ENCODE data around the gene FBXW7. TPM values are rescaled to one million over a fixed set of nuclear protein-coding genes. Genes with fewer than 3 reads are reported as not detected.
A peak's percentile ranks its signal among the peaks of the same experiment; 100 is the strongest.

The FBXW7 gene
- polyA plus RNA-seq, 2 of the 4 experiments (the other 2 are of a cell fraction), result 7.2 to 12.5 TPM

DNA sequence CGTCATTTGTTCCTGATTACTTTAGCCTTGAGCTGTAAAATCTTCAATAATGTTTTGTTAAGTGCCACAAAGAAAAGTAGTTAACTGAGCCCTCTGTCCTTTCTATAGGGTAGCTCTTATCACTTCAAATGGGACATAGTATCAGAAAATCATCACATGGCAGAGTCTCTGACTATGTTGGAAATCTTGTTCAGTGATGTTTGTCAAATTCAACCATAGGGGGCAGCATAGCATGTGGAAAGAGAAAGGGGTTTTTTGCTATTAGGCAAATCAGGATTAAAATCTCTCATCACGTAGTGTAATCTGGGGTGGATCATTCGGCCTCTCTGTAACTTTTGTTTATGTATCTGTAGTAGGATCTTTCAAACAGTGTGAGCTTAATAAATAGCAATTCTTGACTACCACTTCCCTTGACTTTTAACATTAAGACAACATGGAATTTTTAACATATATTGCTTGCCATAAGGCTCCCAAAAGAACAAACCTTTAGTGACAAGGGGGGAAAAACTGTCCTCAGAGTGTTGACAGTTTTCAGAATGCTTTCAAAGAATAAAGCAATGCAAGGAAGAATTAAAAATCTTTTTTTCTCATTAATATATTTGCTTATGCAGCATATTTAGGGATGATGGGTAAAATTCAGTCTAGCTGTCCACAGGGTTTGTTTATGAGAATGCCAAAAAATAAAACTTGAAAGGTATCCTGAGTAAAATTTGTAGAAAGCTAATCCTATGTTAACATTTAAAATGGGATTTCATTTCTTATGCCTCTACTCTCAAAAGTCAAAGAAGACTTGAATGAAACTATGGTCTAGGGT lies 127.2 kb downstream of the FBXW7 start:
- ChIA-PET POLR2A (no interaction called here), CTCF (interaction anchor here (0.6 to 1.9 kb wide), 9 partner anchors 8 to 237 kb away, joined by 3 to 9 read pairs (median 4); no protein-coding TSS in a partner anchor)
- Histone ChIP-seq H3K27ac (no peak overlapping the region), H3K9me3 (no peaks in the 10 kb centered on the region), H3K4me3 (no peak overlapping the region), H3K4me2 (no peak overlapping the region), H3K4me1 (no peaks in the 10 kb centered on the region)
- no peak for FAIRE-seq
- WGBS (ENCODE audit: missing lambda C conversion rate), result 46% methylated on average over 3 of the region's 3 CpGs
- DNase-seq (ENCODE audit: low read depth in 1 of 2, low spot score in 1 of 2), result peak; percentile 5 to 20
- TF ChIP-seq EHMT2 (IDR thresholded peaks at IDR 0.05; ENCODE audit: low read depth) (no peak), RAD21 (conservative IDR thresholded peaks at IDR 0.05 in 1 of 2, IDR thresholded peaks at IDR 0.05 in 1 of 2) (peak; percentile 54 to 65), MAFK (IDR thresholded peaks at IDR 0.05; ENCODE audit: partially characterized antibody) (peak; percentile 83), SMC3 (IDR thresholded peaks at IDR 0.05) (peak; percentile 35; the same call in 2 of the 3 replicates)
- TF ChIP-seq, protein P1, sequence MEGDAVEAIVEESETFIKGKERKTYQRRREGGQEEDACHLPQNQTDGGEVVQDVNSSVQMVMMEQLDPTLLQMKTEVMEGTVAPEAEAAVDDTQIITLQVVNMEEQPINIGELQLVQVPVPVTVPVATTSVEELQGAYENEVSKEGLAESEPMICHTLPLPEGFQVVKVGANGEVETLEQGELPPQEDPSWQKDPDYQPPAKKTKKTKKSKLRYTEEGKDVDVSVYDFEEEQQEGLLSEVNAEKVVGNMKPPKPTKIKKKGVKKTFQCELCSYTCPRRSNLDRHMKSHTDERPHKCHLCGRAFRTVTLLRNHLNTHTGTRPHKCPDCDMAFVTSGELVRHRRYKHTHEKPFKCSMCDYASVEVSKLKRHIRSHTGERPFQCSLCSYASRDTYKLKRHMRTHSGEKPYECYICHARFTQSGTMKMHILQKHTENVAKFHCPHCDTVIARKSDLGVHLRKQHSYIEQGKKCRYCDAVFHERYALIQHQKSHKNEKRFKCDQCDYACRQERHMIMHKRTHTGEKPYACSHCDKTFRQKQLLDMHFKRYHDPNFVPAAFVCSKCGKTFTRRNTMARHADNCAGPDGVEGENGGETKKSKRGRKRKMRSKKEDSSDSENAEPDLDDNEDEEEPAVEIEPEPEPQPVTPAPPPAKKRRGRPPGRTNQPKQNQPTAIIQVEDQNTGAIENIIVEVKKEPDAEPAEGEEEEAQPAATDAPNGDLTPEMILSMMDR (IDR thresholded peaks at IDR 0.05), result peak; percentile 57
- peak in 1 of 2 experiments; percentile 61; a peak in 3 of 6 replicates for ATAC-seq

DNA sequence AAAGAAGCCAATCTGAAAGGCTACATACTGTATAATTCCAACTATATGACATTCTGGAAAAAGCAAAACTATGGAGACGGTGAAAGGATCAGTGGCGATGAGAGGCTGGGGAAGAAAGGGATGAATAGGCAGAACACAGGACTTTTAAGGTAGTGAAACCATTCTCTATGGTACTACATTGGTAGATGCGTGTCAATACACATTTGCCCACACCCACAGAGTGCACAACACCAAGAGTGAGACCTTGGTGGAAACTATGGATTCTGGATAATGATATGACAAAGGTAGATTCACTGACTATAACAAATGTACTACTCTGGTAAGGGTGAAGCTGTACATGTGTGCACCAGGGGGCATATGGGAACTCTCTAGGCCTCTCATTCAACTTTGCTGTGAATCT lies 134.5 kb downstream of the FBXW7 start:
- DNase-seq (ENCODE audit: low read depth in 1 of 2, low spot score in 1 of 2) (no peak), FAIRE-seq (no peak), ATAC-seq (no peak)
- TF ChIP-seq RAD21 (conservative IDR thresholded peaks at IDR 0.05 in 1 of 2, IDR thresholded peaks at IDR 0.05 in 1 of 2) (no peak), GATA3 (IDR thresholded peaks at IDR 0.05; ENCODE audit: borderline replicate concordance) (no peak), MYC (IDR thresholded peaks at IDR 0.05; ENCODE audit: borderline replicate concordance, low read length) (no peak)
- TF ChIP-seq, protein P2, sequence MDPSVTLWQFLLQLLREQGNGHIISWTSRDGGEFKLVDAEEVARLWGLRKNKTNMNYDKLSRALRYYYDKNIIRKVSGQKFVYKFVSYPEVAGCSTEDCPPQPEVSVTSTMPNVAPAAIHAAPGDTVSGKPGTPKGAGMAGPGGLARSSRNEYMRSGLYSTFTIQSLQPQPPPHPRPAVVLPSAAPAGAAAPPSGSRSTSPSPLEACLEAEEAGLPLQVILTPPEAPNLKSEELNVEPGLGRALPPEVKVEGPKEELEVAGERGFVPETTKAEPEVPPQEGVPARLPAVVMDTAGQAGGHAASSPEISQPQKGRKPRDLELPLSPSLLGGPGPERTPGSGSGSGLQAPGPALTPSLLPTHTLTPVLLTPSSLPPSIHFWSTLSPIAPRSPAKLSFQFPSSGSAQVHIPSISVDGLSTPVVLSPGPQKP (IDR thresholded peaks at IDR 0.05; ENCODE audit: low read depth, low read length), result no peak
- H3K4me1 ChIP-seq, result no peaks in the 10 kb centered on the region
- no peak overlapping the region for H3K27ac ChIP-seq
- no peak overlapping the region for H3K4me3 ChIP-seq
- 97% methylated on average over 3 of the region's 3 CpGs for WGBS (ENCODE audit: missing lambda C conversion rate)
- H3K4me2 ChIP-seq, result no peak overlapping the region
- POLR2A ChIA-PET, result no interaction called here
- CTCF ChIA-PET, result interaction anchor here (0.6 kb wide), 1 partner anchor 24 kb away, joined by 3 read pairs; no protein-coding TSS in a partner anchor
- H3K9me3 ChIP-seq, result no peaks in the 10 kb centered on the region

DNA sequence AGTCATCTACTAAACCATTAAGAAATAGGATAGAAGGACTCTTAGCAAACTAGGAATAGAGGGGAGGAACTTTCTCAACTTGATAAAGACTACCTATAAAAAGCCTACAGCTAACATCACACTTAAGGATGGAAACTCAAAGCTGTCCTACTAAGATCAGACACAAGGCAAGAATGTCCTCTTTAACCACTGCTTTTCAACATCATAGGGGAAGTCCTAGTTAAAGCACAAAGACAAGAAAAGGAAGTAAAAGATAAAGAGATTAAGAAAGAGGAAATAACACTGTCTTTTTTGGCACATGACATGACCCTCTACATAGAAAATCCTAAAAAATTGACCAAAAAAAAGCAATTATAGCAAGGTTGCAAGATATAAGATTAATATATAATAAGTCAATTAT lies 136.6 kb downstream of the FBXW7 start:
- ChIA-PET POLR2A (no interaction called here), CTCF (interaction anchor here (1.2 kb wide), 1 partner anchor 102 kb away, joined by 3 read pairs; no protein-coding TSS in a partner anchor)
- Histone ChIP-seq H3K9me3 (no peaks in the 10 kb centered on the region), H3K4me1 (no peaks in the 10 kb centered on the region), H3K4me2 (no peak overlapping the region), H3K4me3 (no peak overlapping the region), H3K27ac (no peak overlapping the region)
- no peak for ATAC-seq
- FAIRE-seq, result no peak
- no peak for DNase-seq (ENCODE audit: low read depth in 1 of 2, low spot score in 1 of 2)
- TF ChIP-seq MAZ (IDR thresholded peaks at IDR 0.05; ENCODE audit: borderline replicate concordance, low read depth, low read length), result no peak
- TF ChIP-seq TFCP2L1 (CRISPR knock-in tag; IDR thresholded peaks at IDR 0.05), result no peak
- no peak for TF ChIP-seq HEYL (CRISPR knock-in tag; IDR thresholded peaks at IDR 0.05)
- no peak for TF ChIP-seq RARB (CRISPR knock-in tag; IDR thresholded peaks at IDR 0.05)
- TF ChIP-seq, protein P3, sequence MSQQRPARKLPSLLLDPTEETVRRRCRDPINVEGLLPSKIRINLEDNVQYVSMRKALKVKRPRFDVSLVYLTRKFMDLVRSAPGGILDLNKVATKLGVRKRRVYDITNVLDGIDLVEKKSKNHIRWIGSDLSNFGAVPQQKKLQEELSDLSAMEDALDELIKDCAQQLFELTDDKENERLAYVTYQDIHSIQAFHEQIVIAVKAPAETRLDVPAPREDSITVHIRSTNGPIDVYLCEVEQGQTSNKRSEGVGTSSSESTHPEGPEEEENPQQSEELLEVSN (IDR thresholded peaks at IDR 0.05; ENCODE audit: borderline replicate concordance, low read depth), result no peak
- TF ChIP-seq JUN (IDR thresholded peaks at IDR 0.05), result no peak
- TF ChIP-seq, protein P4, sequence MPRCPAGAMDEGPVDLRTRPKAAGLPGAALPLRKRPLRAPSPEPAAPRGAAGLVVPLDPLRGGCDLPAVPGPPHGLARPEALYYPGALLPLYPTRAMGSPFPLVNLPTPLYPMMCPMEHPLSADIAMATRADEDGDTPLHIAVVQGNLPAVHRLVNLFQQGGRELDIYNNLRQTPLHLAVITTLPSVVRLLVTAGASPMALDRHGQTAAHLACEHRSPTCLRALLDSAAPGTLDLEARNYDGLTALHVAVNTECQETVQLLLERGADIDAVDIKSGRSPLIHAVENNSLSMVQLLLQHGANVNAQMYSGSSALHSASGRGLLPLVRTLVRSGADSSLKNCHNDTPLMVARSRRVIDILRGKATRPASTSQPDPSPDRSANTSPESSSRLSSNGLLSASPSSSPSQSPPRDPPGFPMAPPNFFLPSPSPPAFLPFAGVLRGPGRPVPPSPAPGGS (IDR thresholded peaks at IDR 0.05), result no peak
- TF ChIP-seq HOXB13 (CRISPR knock-in tag; IDR thresholded peaks at IDR 0.05; ENCODE audit: low read depth), result no peak
- TF ChIP-seq CHD2 (IDR thresholded peaks at IDR 0.05; ENCODE audit: low read length, partially characterized antibody), result no peak
- no peak for TF ChIP-seq ZSCAN20 (CRISPR knock-in tag; IDR thresholded peaks at IDR 0.05)
- no peak for TF ChIP-seq ZNF302 (CRISPR knock-in tag; IDR thresholded peaks at IDR 0.05)
- TF ChIP-seq, protein P5, sequence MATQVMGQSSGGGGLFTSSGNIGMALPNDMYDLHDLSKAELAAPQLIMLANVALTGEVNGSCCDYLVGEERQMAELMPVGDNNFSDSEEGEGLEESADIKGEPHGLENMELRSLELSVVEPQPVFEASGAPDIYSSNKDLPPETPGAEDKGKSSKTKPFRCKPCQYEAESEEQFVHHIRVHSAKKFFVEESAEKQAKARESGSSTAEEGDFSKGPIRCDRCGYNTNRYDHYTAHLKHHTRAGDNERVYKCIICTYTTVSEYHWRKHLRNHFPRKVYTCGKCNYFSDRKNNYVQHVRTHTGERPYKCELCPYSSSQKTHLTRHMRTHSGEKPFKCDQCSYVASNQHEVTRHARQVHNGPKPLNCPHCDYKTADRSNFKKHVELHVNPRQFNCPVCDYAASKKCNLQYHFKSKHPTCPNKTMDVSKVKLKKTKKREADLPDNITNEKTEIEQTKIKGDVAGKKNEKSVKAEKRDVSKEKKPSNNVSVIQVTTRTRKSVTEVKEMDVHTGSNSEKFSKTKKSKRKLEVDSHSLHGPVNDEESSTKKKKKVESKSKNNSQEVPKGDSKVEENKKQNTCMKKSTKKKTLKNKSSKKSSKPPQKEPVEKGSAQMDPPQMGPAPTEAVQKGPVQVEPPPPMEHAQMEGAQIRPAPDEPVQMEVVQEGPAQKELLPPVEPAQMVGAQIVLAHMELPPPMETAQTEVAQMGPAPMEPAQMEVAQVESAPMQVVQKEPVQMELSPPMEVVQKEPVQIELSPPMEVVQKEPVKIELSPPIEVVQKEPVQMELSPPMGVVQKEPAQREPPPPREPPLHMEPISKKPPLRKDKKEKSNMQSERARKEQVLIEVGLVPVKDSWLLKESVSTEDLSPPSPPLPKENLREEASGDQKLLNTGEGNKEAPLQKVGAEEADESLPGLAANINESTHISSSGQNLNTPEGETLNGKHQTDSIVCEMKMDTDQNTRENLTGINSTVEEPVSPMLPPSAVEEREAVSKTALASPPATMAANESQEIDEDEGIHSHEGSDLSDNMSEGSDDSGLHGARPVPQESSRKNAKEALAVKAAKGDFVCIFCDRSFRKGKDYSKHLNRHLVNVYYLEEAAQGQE (IDR thresholded peaks at IDR 0.05), result no peak
- TF ChIP-seq, protein P6, sequence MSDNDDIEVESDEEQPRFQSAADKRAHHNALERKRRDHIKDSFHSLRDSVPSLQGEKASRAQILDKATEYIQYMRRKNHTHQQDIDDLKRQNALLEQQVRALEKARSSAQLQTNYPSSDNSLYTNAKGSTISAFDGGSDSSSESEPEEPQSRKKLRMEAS (IDR thresholded peaks at IDR 0.05), result no peak

Measured in A549 (cell line).